A549 (cell line): ENCODE results near the gene TNRC6C.

Experiments
- CBX8 ChIP-seq: fragments of 200-600 bp; sonication (generic); IDR thresholded peaks from 2 replicates; pipeline ENCODE4 v1.6.1; 2016
- CTCF ChIP-seq: fragments of >200 bp; sonication (Bioruptor Twin); formaldehyde crosslinking; IDR thresholded peaks from 3 replicates; pipeline ENCODE4 v1.5.1; 2016
- EHMT2 ChIP-seq: fragments of 200-600 bp; sonication (generic); IDR thresholded peaks from 2 replicates; pipeline ENCODE4 v1.6.1; 2016; ENCODE audit warnings: antibody characterized with exemption, low read depth, mild to moderate bottlenecking, moderate library complexity
- EP300 ChIP-seq, 2 experiments: fragments of >200 bp; sonication (Bioruptor Twin); formaldehyde crosslinking; IDR thresholded peaks; 2 replicates in 1 of 2; 3 replicates in 1 of 2; pipeline ENCODE4 v1.6.1; 2016 to 2017
- JUN ChIP-seq, 2 experiments: fragments of >200 bp; sonication (Bioruptor Twin); formaldehyde crosslinking; IDR thresholded peaks; 2 replicates in 1 of 2; 3 replicates in 1 of 2; pipeline ENCODE4 v1.6.1; 2016 to 2017
- JUNB ChIP-seq: fragments of >200 bp; sonication (Bioruptor Twin); formaldehyde crosslinking; IDR thresholded peaks from 2 replicates; pipeline ENCODE4 v1.6.1; 2016
- KDM5A ChIP-seq: fragments of 200-600 bp; sonication (generic); IDR thresholded peaks from 2 replicates; pipeline ENCODE4 v1.6.1; 2016; ENCODE audit warnings: antibody characterized with exemption, mild to moderate bottlenecking
- MAX ChIP-seq: IDR thresholded peaks from 2 replicates; pipeline ENCODE4 v1.6.1; 2012
- NR3C1 ChIP-seq: fragments of >200 bp; sonication (Bioruptor Twin); formaldehyde crosslinking; IDR thresholded peaks from 3 replicates; pipeline ENCODE4 v1.6.1; 2017
- POLR2A ChIP-seq: IDR thresholded peaks from 2 replicates; pipeline ENCODE4 v1.6.1; 2012; ENCODE audit warnings: mild to moderate bottlenecking, low read length
- RCOR1 ChIP-seq: fragments of 150-350 bp; IDR thresholded peaks from 2 replicates; pipeline ENCODE4 v1.6.1; 2014; ENCODE audit warnings: antibody characterized with exemption, low read length, low read depth
- REST ChIP-seq: fragments of 200-600 bp; sonication (generic); IDR thresholded peaks from 2 replicates; pipeline ENCODE4 v1.6.1; 2016; ENCODE audit warnings: antibody characterized with exemption, mild to moderate bottlenecking, moderate library complexity
- RFX5 ChIP-seq: fragments of 450-650 bp; IDR thresholded peaks from 2 replicates; pipeline ENCODE4 v1.7.1; 2014; ENCODE audit warnings: antibody characterized with exemption, mild to moderate bottlenecking, moderate library complexity
- TF ChIP-seq, protein P1 (sequence below): IDR thresholded peaks from 2 replicates; pipeline ENCODE4 v1.6.1; 2012

DNA sequence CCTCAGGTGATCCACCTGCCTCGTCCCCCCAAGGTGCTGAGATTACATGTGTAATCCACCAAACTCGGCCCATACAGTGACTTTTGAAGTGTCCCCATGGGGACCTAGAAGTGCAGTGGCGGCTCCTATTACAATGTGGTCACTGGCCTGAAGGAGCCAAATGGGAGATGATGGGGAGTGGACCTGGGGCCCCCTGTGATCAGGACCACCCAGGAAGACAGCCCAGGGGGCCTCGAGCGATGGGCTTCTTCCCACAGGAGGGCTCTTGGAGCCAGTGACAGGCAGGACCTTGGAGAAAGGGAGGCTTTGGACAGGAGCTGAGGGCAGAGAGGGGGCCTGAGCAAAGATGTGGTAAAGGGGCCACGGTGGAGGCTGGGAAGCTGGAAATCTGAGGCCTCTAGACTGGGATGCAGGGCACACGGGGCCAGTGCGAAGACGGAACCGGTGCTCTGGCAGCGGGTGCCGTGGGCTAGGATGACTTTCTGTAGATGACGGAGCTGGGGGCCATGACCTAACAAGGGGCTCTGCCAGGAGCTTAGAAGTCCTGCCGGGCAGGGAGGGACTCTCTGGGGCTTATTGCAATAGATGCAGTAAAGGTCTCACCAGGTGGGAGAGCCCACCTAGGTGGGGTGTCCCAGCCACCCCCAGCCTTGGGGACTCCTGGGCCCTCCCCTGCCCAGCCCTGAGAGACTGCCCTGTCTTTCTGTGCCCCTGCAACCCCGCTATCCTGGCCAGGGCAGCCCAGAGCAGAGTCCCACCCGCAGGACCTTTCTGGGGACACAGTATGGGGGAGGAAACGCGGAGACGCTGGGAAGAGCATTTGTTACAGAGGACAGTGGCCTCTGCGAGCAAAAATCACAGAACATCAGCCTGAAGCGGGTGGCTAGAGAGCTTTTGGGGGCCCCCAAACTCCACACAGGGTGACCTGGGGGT is 185.0 kb downstream of the TNRC6C start:
- TF ChIP-seq MAX, result no peak
- TF ChIP-seq, protein P1, sequence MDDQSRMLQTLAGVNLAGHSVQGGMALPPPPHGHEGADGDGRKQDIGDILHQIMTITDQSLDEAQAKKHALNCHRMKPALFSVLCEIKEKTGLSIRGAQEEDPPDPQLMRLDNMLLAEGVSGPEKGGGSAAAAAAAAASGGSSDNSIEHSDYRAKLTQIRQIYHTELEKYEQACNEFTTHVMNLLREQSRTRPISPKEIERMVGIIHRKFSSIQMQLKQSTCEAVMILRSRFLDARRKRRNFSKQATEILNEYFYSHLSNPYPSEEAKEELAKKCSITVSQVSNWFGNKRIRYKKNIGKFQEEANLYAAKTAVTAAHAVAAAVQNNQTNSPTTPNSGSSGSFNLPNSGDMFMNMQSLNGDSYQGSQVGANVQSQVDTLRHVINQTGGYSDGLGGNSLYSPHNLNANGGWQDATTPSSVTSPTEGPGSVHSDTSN, result no peak
- no peak for TF ChIP-seq EP300 (IDR thresholded peaks at IDR 0.05)
- TF ChIP-seq POLR2A, result no peak
- TF ChIP-seq CTCF, result no peak
- no peak for TF ChIP-seq RCOR1
- TF ChIP-seq KDM5A, result no peak
- TF ChIP-seq EHMT2, result no peak
- TF ChIP-seq RFX5, result no peak
- TF ChIP-seq JUNB, result no peak
- no peak for TF ChIP-seq NR3C1
- TF ChIP-seq REST, result no peak
- no peak for TF ChIP-seq CBX8
- no peak for TF ChIP-seq JUN (IDR thresholded peaks at IDR 0.05)
